ENCODE results near the gene KLC4. TPM values are rescaled to one million over a fixed set of nuclear protein-coding genes. Genes with fewer than 3 reads are reported as not detected.

Gene KLC4
- total RNA-seq, 1 donor = 33.7 TPM

DNA sequence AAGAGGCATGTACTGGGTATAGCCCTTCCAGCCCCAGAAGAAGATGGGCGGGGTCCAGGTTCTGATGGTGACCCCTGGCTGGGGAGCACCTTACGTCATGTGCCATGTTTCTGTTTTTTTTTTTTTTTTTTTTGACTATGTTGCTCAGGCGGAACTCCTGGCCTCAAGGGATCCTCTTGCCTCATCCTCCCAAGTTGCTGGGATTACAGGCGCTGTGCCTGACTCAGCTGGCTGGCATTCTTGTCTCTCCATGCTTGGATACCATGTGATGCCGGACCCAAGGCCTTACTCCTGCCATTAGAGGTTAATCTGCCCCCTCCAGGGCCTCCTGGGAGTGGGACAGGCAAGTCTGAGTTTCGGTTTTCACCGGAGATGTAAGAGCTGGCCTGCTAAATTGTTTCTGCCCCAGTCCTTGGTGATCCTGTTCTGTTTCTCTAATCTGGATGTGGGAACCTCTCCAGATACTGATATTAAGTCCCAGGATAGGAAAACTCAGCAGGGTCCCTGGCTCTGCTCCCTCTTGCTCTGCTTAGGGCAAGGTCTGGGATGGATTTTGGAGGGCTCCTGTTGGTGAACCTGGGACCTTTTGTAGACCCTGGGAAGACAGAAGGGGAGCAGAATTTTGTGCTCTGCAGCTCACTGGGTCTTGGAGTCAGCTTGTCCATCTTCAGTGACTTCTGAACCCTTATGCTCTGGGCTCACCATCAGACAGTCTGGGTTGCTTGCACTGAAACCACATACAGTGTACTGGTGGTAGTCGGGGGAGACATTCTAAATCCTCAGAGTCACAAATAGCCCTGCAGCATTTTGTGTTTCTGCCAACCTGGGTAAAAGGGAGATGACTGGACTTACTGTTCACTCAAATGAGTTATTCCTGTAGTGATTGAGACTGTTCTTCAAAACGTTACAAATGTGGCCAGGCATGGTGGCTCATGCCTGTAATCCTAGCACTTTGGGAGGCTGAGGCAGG lies 61.8 kb downstream of the KLC4 start:
- DNase-seq (ENCODE audit: low read depth in 2 of 3, low spot score in 2 of 3) = no peak

DNA sequence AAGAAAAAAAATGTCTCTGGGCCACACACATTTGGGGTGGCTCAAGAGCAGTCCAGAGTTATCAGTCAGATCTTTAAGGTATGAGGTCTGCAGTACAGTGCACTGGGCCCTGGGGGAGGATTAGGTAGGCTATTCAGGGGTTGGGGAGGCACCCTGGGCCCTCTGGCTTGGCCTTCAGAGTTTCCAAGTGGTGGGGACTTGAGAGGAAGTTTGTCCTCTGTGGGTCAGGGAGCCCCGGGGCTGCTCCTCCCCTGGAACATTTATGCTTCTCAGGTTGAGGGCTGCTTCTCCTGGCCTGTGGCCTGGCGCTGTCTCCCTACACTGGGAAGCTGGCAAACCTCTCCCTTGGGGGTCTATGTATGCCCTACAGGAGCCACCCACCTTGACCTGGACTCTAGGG lies 62.7 kb downstream of the KLC4 start:
- no peak for DNase-seq (ENCODE audit: low read depth in 2 of 3, low spot score in 2 of 3)

DNA sequence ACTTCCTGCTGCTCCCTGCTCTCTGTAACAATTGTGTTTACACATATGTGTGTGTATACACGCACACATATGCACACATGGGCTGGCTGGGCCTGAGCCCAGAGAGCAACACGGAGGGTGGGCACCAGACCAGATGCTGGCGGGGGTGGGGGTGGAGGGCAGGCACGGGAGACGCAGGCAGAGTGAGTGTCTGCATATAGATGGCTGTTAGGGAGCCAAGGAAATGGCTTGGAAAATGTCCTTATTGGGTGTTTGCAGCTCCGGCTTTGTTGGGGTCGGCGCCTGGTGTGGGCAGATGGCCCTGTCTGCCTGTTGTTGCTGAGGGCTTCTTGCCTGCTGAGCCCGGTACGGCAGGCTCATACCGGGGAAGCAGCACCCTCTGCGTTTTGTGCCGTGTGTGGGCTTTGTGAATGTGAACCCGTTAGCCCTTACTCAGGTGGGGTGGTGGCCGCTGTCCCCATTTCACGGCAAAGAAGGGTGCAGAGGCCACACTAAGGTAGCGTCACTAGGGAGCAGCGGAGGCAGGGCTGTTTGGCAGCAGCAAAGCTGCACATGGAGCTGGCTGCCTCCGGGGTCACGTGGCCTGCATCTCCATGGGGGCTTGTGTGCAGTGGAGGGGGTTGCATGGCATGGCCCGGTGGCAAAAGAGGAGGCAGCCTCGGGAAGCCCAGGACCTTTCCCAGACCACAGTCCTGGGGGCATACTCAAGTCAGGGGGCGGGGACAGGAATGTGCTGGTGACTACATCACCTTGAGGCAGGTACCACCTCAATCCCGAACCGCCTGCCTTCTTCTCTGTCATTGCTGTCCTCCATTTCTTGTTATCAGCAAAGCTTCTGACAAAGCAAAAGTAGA lies 64.3 kb downstream of the KLC4 start:
- no peak for DNase-seq (ENCODE audit: low read depth in 2 of 3, low spot score in 2 of 3)

DNA sequence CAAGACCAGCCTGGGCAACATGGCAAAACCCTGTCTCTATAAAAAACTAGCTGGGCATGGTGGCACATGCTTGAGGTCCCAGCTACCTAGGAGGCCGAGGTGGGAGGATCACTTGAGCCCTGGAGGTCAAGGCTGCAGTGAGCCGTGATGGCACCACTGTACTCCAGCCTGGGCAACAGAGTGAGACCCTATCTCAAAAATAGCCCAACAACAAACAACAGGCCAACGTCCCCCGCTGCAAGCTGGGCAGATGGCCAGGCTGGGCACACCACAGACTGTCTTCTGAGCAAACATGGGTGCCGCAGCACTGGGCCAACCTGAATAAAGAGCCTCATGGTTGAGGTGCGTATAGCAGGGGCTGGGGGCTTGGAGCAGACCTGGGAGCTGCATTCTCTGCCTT lies 65.0 kb downstream of the KLC4 start:
- no peak for DNase-seq (ENCODE audit: low read depth in 2 of 3, low spot score in 2 of 3)

Other genes with a start within 250 kb of the KLC4 start
- gene RPL7L1, start 180.0 kb upstream of the KLC4 start, total RNA-seq = 56.0 TPM
- gene PTCRA, start 143.6 kb upstream of the KLC4 start, total RNA-seq = under 0.01 TPM
- gene CNPY3, start 130.2 kb upstream of the KLC4 start, total RNA-seq = 44.2 TPM
- gene GNMT, start 98.9 kb upstream of the KLC4 start, total RNA-seq = 1.1 TPM
- gene PEX6, start 80.5 kb upstream of the KLC4 start, total RNA-seq = 32.6 TPM
- gene PPP2R5D, start 75.1 kb upstream of the KLC4 start, total RNA-seq = 42.0 TPM
- 31.0 TPM for gene MEA1, start 45.7 kb upstream of the KLC4 start, total RNA-seq
- 173 TPM for gene KLHDC3, start 45.4 kb upstream of the KLC4 start, total RNA-seq
- 22.6 TPM for gene RRP36, start 38.0 kb upstream of the KLC4 start, total RNA-seq
- gene CUL7, start 5.8 kb upstream of the KLC4 start, total RNA-seq = 26.4 TPM
- gene MRPL2, start 197 bp upstream of the KLC4 start, total RNA-seq = 24.5 TPM
- 63.8 TPM for gene PTK7, start 16.7 kb downstream of the KLC4 start, total RNA-seq
- gene SRF, start 111.6 kb downstream of the KLC4 start, total RNA-seq = 35.0 TPM
- 47.7 TPM for gene CUL9, start 122.6 kb downstream of the KLC4 start, total RNA-seq
- 92.9 TPM for gene DNPH1, start 169.8 kb downstream of the KLC4 start, total RNA-seq
- gene TTBK1, start 183.8 kb downstream of the KLC4 start, total RNA-seq = under 0.01 TPM
- not detected for gene SLC22A7, start 238.6 kb downstream of the KLC4 start, total RNA-seq
- 0.27 TPM for gene CRIP3, start 249.2 kb downstream of the KLC4 start, total RNA-seq

Measured in hematopoietic multipotent progenitor cell (in vitro differentiated cells).